Measurements from ENCODE around the gene SLC37A1. TPM values are rescaled to one million over a fixed set of nuclear protein-coding genes. Genes with fewer than 3 reads are reported as not detected.

The SLC37A1 gene
- total RNA-seq, 1 donor from 2014 or later: 29.3 TPM

- Histone ChIP-seq H3K27me3 (ENCODE audit: control insufficient read depth, insufficient read depth, low read length) (no peaks in the 10 kb centered on the region), H3K36me3 (ENCODE audit: control insufficient read depth, insufficient read depth, low read length) (no peaks in the 10 kb centered on the region), H3K4me3 (ENCODE audit: low read depth, low read length) (no peak overlapping the region)
- no peak for TF ChIP-seq CTCF (IDR thresholded peaks at IDR 0.05; ENCODE audit: insufficient read depth, low read length, poor library complexity, severe bottlenecking)
- DNase-seq (ENCODE audit: low read depth): no peak
Observed at GRCh38 chr21:42476388-42477331, 37.0 kb upstream of the SLC37A1 start.

GRCh38 chr21:42478504-42478903 is 35.1 kb upstream of the SLC37A1 start:
- no peak overlapping the region for H3K4me3 ChIP-seq (ENCODE audit: low read depth, low read length)
- no peaks in the 10 kb centered on the region for H3K27me3 ChIP-seq (ENCODE audit: control insufficient read depth, insufficient read depth, low read length)
- H3K36me3 ChIP-seq (ENCODE audit: control insufficient read depth, insufficient read depth, low read length): no peaks in the 10 kb centered on the region
- no peak for DNase-seq (ENCODE audit: low read depth)
- no peak for TF ChIP-seq CTCF (IDR thresholded peaks at IDR 0.05; ENCODE audit: insufficient read depth, low read length, poor library complexity, severe bottlenecking)

GRCh38 chr21:42479582-42479981 is 34.1 kb upstream of the SLC37A1 start:
- Histone ChIP-seq H3K27me3 (ENCODE audit: control insufficient read depth, insufficient read depth, low read length) (no peaks in the 10 kb centered on the region), H3K4me3 (ENCODE audit: low read depth, low read length) (no peak overlapping the region), H3K36me3 (ENCODE audit: control insufficient read depth, insufficient read depth, low read length) (no peaks in the 10 kb centered on the region)
- DNase-seq (ENCODE audit: low read depth): no peak
- no peak for TF ChIP-seq CTCF (IDR thresholded peaks at IDR 0.05; ENCODE audit: insufficient read depth, low read length, poor library complexity, severe bottlenecking)

- H3K4me3 ChIP-seq (ENCODE audit: low read depth, low read length): no peak overlapping the region
- DNase-seq (ENCODE audit: low read depth): no peak
- no peak for TF ChIP-seq CTCF (IDR thresholded peaks at IDR 0.05; ENCODE audit: insufficient read depth, low read length, poor library complexity, severe bottlenecking)
Observed at GRCh38 chr21:42480736-42481135, 32.9 kb upstream of the SLC37A1 start.

GRCh38 chr21:42481169-42481568 is 32.5 kb upstream of the SLC37A1 start:
- Histone ChIP-seq H3K36me3 (ENCODE audit: control insufficient read depth, insufficient read depth, low read length) (no peaks in the 10 kb centered on the region), H3K4me3 (ENCODE audit: low read depth, low read length) (no peak overlapping the region), H3K27me3 (ENCODE audit: control insufficient read depth, insufficient read depth, low read length) (peaks cover 3% of the 10 kb centered on the region)
- no peak for DNase-seq (ENCODE audit: low read depth)
- TF ChIP-seq CTCF (IDR thresholded peaks at IDR 0.05; ENCODE audit: insufficient read depth, low read length, poor library complexity, severe bottlenecking): no peak

More at GRCh38 chr21:42480736-42481135, 32.9 kb upstream of the SLC37A1 start:
- Histone ChIP-seq H3K36me3 (ENCODE audit: control insufficient read depth, insufficient read depth, low read length) (no peaks in the 10 kb centered on the region), H3K27me3 (ENCODE audit: control insufficient read depth, insufficient read depth, low read length) (peaks cover under 1% of the 10 kb centered on the region)

Data from kidney epithelial cell (primary cell).